GM12874 (cell line): ENCODE measurements around the gene NME4.

ENCODE experiments used
- TF ChIP-seq, protein P1 (sequence below): IDR thresholded peaks from 2 replicates; pipeline ENCODE4 v1.5.1; 2011; ENCODE audit warnings: low read depth, mild to moderate bottlenecking, control low read depth, low read length, moderate library complexity; ENCODE audit not compliant: insufficient read depth

The NME4 gene

DNA sequence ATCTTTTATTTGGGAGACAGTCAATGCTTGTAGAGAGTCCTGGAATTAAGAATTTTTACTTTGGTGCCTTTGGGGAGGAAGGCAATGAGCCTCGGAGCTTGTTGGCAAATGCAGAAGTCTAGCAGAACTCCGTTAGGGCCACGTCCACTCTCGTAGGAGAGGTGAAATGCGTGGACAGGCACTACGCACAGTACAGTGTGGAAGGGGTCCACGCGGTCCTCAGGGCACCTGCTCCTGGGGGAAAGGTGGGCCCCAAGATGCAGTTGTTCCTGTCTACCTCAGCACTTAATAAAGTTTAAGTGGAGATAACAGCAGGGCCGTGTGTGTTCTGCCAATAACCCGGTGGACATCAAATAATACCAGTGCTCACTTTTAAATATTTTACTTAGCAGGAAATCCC lies 30.3 kb downstream of the NME4 start:
- TF ChIP-seq, protein P1, sequence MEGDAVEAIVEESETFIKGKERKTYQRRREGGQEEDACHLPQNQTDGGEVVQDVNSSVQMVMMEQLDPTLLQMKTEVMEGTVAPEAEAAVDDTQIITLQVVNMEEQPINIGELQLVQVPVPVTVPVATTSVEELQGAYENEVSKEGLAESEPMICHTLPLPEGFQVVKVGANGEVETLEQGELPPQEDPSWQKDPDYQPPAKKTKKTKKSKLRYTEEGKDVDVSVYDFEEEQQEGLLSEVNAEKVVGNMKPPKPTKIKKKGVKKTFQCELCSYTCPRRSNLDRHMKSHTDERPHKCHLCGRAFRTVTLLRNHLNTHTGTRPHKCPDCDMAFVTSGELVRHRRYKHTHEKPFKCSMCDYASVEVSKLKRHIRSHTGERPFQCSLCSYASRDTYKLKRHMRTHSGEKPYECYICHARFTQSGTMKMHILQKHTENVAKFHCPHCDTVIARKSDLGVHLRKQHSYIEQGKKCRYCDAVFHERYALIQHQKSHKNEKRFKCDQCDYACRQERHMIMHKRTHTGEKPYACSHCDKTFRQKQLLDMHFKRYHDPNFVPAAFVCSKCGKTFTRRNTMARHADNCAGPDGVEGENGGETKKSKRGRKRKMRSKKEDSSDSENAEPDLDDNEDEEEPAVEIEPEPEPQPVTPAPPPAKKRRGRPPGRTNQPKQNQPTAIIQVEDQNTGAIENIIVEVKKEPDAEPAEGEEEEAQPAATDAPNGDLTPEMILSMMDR: no peak

- TF ChIP-seq, protein P1: no peak
Observed at GRCh38 chr16:430904-431303, 33.9 kb downstream of the NME4 start.

DNA sequence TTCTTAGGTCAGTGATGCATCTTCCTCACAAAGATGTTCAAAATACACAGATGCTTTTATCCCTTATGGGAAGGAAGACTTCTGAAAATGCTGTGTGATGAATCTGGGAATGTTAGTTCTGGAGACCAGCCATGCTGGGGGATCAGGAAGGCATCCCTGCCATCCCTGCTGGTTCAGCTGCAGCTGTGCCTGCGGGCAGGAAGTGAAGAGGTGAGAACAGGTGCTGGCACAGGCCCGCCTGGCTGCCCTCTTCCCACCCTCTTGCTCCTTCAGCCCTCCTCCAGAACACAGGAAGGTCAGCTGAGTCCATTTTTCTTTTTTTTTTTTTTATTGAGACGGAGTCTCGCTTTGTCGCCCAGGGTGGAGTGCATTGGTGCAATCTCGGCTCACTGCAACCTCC lies 43.6 kb downstream of the NME4 start:
- TF ChIP-seq, protein P1: no peak

DNA sequence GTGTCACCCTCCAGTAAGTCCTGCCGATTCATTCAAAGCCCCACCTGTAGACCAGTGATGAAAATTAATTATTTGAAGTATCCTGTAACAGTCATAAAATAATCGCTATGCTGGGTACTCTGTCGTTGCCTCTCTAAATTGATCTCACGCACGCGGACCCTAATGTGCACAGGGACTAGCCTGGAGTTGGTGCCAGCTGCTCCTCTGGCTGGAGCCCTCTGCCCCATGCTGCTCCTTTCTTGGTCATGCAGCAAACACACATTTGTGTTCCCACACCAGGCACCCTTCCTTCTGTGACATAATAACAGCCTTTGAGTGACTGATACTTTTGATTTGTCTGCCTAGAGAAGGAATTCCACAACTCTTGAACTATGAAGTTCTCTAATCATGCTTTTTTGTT lies 44.4 kb downstream of the NME4 start:
- TF ChIP-seq, protein P1: no peak

DNA sequence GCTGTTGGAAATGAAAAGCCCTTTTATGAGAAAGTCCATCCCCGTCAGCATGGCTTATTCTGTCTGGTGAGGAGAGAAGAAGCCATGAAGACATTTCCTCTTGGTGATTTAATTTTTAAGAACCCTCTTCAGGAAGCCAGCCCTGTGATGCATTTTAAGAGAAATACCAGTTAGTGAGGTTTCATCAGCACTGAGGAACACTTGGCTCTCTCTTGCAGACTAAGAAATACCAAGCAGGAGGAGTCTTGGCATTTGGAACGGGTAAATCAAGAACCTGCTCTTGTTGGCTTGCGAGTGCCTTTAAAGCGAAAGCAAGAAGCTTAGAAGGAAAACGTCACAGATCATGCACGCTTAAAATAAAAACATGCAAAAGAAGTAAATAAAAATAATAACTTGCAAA lies 46.0 kb downstream of the NME4 start:
- TF ChIP-seq, protein P1: no peak

DNA sequence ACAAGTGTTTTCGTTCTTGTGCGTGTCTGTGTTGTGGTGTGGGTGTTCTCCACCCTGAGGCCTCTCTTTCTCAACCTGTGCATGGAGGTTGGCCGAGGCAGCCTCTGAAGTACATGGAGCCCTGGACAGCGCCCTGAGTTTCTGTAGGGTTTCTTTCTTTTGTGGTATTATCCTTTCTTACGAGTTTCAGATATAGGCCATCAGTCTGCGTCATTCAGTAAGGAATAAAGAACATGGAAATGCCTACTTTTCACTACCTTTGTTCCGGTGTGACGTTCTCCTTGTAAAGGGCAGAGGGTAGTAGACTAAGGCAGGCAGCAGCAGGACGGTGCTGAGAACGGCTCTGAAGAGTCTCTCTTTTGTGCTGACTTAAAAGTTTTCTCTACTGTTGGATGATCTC lies 47.0 kb downstream of the NME4 start:
- TF ChIP-seq, protein P1: no peak

GRCh38 chr16:445566-445965 lies 48.6 kb downstream of the NME4 start:
- TF ChIP-seq, protein P1: no peak
